Vagina (tissue), 2 donors: ENCODE results near the gene SRSF10. TPM values are rescaled to one million over a fixed set of nuclear protein-coding genes. Genes with fewer than 3 reads are reported as not detected.
"Not testable (repeated sequence)": the region's sequence is repeated elsewhere in the genome, so short reads cannot be mapped to it uniquely, and the experiment has no call there.

Experiments
- DNase-seq, 2 donors: peaks; one replicate each; pipeline ENCODE4 v3.0.0-alpha.2; 2017; ENCODE audit errors: extremely low spot score in 2 of 2
- H3K27ac ChIP-seq: fragments of 200-600 bp; sonication (generic); one replicate; pipeline ENCODE4 v1.5.1; 2019
- H3K27me3 ChIP-seq: fragments of 200-600 bp; sonication (generic); one replicate; pipeline ENCODE4 v1.5.1; 2019
- H3K36me3 ChIP-seq, 2 donors: fragments of 200-600 bp; sonication (generic); one replicate each; pipeline ENCODE4 v1.5.1; 2017 to 2019
- H3K4me1 ChIP-seq: fragments of 200-600 bp; sonication (generic); one replicate; pipeline ENCODE4 v1.5.1; 2019
- H3K4me3 ChIP-seq, 2 donors: fragments of 200-600 bp; sonication (generic); 1 replicate in 1 of 2; 2 replicates in 1 of 2; pipeline ENCODE4 v1.5.1; 2016 to 2019
- H3K9me3 ChIP-seq: fragments of 200-600 bp; sonication (generic); one replicate; pipeline ENCODE4 v1.5.1; 2019
- POLR2A ChIP-seq, 2 donors: fragments of 450-650 bp; IDR thresholded peaks; one replicate each; pipeline ENCODE4 v1.6.1; 2017; ENCODE audit warnings: antibody characterized with exemption in 2 of 2, mild to moderate bottlenecking in 2 of 2, moderate library complexity in 2 of 2
- POLR2AphosphoS5 ChIP-seq, 2 donors: sonication (generic); formaldehyde crosslinking; IDR thresholded peaks; one replicate each; pipeline ENCODE4 v1.9.0; 2017; ENCODE audit warnings: antibody characterized with exemption in 2 of 2, mild to moderate bottlenecking in 2 of 2, low read depth in 1 of 2; ENCODE audit not compliant: insufficient read depth in 1 of 2
- intact Hi-C: fragments of 100-400 bp; cut with DNase I; formaldehyde crosslinking; loops from one replicate; pipeline ENCODE4 v1.15.1; 2023
- total RNA-seq: library from RNA; depleted of rRNA; stranded (reverse); fragments of >200 nt; gene quantifications from one replicate; pipeline ENCODE4 v1.2.3, GENCODE V29; 2016
- TF ChIP-seq, protein P1 (sequence below), 3 experiments: fragments of 450-650 bp in 2 of 3; fragments of 200-600 bp in 1 of 3; sonication (generic) in 1 of 3; IDR thresholded peaks; one replicate each; pipeline ENCODE4 v1.5.1; 2017 to 2019; ENCODE audit warnings: antibody characterized with exemption in 3 of 3, mild to moderate bottlenecking in 2 of 3, moderate library complexity in 2 of 3

The SRSF10 gene
- total RNA-seq, 1 donor from 2014 or later, result 72.4 TPM

DNA sequence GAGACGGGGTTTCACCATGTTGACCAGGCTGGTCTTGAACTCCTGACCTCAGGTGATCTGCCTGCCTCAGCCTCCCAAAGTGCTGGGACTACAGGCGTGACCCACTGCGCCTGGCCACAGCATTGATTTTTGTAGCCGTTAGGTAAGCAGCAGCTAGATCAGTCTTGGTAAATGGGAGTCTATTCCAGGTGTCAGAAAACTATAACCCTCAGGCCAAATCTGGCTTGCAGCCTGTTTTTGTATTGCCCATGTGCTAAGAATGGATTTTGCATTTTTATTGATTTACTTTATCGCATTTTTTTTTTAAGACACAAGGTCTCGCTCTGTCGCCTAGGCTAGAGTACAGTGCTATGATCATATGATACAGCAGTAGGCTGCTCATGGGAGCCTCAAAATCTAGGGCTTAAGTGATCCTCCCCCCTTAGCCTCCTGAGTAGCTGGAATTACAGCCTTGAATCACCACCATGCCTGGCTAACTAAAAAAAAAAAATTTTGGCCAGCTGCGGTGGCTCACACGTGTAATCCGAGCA lies 16.6 kb upstream of the SRSF10 start:
- H3K27me3 ChIP-seq, result no peaks in the 10 kb centered on the region

GRCh38 chr1:23995431-23995837 lies 15.3 kb upstream of the SRSF10 start:
- H3K4me1 ChIP-seq, result no peaks in the 10 kb centered on the region
- intact Hi-C loops, result no loop called here
- no peak for TF ChIP-seq POLR2AphosphoS5 (IDR thresholded peaks at IDR 0.05; ENCODE audit: insufficient read depth in 1 of 2, low read depth in 1 of 2)
- TF ChIP-seq, protein P1, sequence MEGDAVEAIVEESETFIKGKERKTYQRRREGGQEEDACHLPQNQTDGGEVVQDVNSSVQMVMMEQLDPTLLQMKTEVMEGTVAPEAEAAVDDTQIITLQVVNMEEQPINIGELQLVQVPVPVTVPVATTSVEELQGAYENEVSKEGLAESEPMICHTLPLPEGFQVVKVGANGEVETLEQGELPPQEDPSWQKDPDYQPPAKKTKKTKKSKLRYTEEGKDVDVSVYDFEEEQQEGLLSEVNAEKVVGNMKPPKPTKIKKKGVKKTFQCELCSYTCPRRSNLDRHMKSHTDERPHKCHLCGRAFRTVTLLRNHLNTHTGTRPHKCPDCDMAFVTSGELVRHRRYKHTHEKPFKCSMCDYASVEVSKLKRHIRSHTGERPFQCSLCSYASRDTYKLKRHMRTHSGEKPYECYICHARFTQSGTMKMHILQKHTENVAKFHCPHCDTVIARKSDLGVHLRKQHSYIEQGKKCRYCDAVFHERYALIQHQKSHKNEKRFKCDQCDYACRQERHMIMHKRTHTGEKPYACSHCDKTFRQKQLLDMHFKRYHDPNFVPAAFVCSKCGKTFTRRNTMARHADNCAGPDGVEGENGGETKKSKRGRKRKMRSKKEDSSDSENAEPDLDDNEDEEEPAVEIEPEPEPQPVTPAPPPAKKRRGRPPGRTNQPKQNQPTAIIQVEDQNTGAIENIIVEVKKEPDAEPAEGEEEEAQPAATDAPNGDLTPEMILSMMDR (IDR thresholded peaks at IDR 0.05), result no peak
- TF ChIP-seq POLR2A (IDR thresholded peaks at IDR 0.05), result no peak

More for the DNA sequence above, 16.6 kb upstream of the SRSF10 start:
- Histone ChIP-seq H3K9me3 (no peaks in the 10 kb centered on the region), H3K4me1 (no peaks in the 10 kb centered on the region), H3K27ac (no peak overlapping the region), H3K36me3 (no peaks in the 10 kb centered on the region), H3K4me3 (no peak overlapping the region)
- intact Hi-C loops, result no loop called here
- TF ChIP-seq POLR2AphosphoS5 (IDR thresholded peaks at IDR 0.05; ENCODE audit: insufficient read depth in 1 of 2, low read depth in 1 of 2), result no peak
- TF ChIP-seq, protein P1 (IDR thresholded peaks at IDR 0.05), result no peak
- no peak for TF ChIP-seq POLR2A (IDR thresholded peaks at IDR 0.05)
- no peak for DNase-seq

GRCh38 chr1:23992011-23992410 lies 11.9 kb upstream of the SRSF10 start:
- H3K27ac ChIP-seq, H3K9me3 ChIP-seq, H3K4me3 ChIP-seq, H3K27me3 ChIP-seq, H3K4me1 ChIP-seq, H3K36me3 ChIP-seq, DNase-seq, intact Hi-C loops: not testable (repeated sequence)

More at GRCh38 chr1:23995431-23995837, 15.3 kb upstream of the SRSF10 start:
- no peak for DNase-seq
- H3K36me3 ChIP-seq, result no peaks in the 10 kb centered on the region
- H3K9me3 ChIP-seq, result no peaks in the 10 kb centered on the region
- H3K27ac ChIP-seq, result no peak overlapping the region
- H3K27me3 ChIP-seq, result no peaks in the 10 kb centered on the region
- H3K4me3 ChIP-seq, result no peak overlapping the region

DNA sequence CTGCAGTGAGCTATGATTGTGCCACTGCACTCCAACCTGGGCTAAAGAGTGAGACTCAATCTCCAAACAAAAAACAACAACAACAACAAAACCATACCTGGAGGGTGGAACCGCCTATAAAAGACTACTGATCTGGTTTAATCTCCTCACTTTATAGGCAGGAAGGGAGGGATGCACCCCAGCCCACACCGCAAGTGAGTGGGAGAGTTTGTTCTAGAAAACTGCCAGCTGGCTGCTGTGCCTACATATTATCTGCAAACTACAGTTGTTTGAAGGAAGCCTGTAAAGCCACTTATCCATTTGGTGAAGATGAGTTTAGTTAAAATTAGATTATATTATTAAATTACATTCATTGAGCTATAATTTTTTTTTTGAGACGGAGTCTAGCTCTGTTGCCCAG lies 9.1 kb upstream of the SRSF10 start:
- no peaks in the 10 kb centered on the region for H3K9me3 ChIP-seq
- H3K36me3 ChIP-seq, result no peaks in the 10 kb centered on the region
- TF ChIP-seq POLR2A (IDR thresholded peaks at IDR 0.05), result no peak
- TF ChIP-seq, protein P1 (IDR thresholded peaks at IDR 0.05), result no peak
- no peak for TF ChIP-seq POLR2AphosphoS5 (IDR thresholded peaks at IDR 0.05; ENCODE audit: insufficient read depth in 1 of 2, low read depth in 1 of 2)
- H3K4me3 ChIP-seq, result no peak overlapping the region
- H3K27me3 ChIP-seq, result no peaks in the 10 kb centered on the region
- H3K4me1 ChIP-seq, result no peaks in the 10 kb centered on the region
- H3K27ac ChIP-seq, result no peak overlapping the region
- intact Hi-C loops, result no loop called here
- DNase-seq, result no peak

GRCh38 chr1:23987038-23987437 lies 6.9 kb upstream of the SRSF10 start:
- H3K4me1 ChIP-seq, H3K36me3 ChIP-seq, H3K27ac ChIP-seq, intact Hi-C loops, H3K9me3 ChIP-seq, DNase-seq, H3K4me3 ChIP-seq, H3K27me3 ChIP-seq: not testable (repeated sequence)

GRCh38 chr1:23984417-23985186 lies 4.5 kb upstream of the SRSF10 start:
- Histone ChIP-seq H3K9me3 (no peaks in the 10 kb centered on the region), H3K27ac (no peak overlapping the region), H3K4me3 (no peak overlapping the region), H3K36me3 (no peaks in the 10 kb centered on the region), H3K27me3 (no peaks in the 10 kb centered on the region), H3K4me1 (peaks cover 5% of the 10 kb centered on the region)
- no peak for DNase-seq
- intact Hi-C loops, result no loop called here
- TF ChIP-seq, protein P1 (IDR thresholded peaks at IDR 0.05), result no peak
- no peak for TF ChIP-seq POLR2AphosphoS5 (IDR thresholded peaks at IDR 0.05; ENCODE audit: insufficient read depth in 1 of 2, low read depth in 1 of 2)
- TF ChIP-seq POLR2A (IDR thresholded peaks at IDR 0.05), result no peak
